Nasal cavity respiratory epithelium epithelial cell of viscerocranial mucosa (primary cell): Measurements from ENCODE around the gene SPANXN3. TPM values are rescaled to one million over a fixed set of nuclear protein-coding genes. Genes with fewer than 3 reads are reported as not detected.

Experiments used
- total RNA-seq: library from RNA; depleted of rRNA; stranded (reverse); fragments of >200 nt; gene quantifications from 2 replicates; pipeline ENCODE4 v1.2.3, GENCODE V29; 2014

The SPANXN3 gene, protein sequence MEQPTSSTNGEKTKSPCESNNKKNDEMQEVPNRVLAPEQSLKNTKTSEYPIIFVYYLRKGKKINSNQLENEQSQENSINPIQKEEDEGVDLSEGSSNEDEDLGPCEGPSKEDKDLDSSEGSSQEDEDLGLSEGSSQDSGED
- total RNA-seq = not detected in 2 replicates

DNA sequence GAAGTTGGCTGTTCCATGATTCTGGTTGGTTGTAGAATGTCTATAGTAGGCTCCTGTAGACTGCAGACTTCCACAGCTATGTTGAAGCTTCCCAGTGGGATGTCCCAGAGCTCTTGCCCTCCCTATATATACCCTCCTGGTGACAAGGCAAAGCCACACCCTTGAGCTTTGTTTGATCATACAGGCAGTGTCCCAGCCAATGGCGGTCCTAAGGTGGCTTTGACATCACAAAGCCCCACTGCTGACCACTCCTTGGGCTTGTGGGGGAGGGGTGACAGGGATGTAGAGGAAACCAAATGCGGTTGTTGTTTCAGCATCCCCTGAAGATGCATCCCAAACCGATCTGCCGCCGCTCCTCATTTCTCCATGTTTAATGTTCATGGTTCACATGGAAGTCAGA, at the start of gene SPANXN3:
SPANXN3 (minus strand) TSS at position 101 of the 400 bp plus-strand sequence; CDS start at position 17, 84 bp downstream.

Other genes starting within 250 kb of the SPANXN3 start
- gene SLITRK4, start 118.6 kb upstream of the SPANXN3 start, total RNA-seq = under 0.01 TPM in 1 of 2 replicates, not detected in the other
- gene SPANXN2, start 203.3 kb upstream of the SPANXN3 start, total RNA-seq = not detected in 2 replicates